BE2C (cell line): ENCODE data around the gene TMEM14A.

ENCODE experiments used
- DNase-seq: peaks from one replicate; pipeline ENCODE4 v3.0.0-alpha.2; 2020
- H3K27me3 ChIP-seq: fragments of 250-450 bp; sonication (Bioruptor Pico); 2 replicates; pipeline ENCODE4 v1.5.1; 2020; ENCODE audit warnings: mild to moderate bottlenecking
- H3K36me3 ChIP-seq: fragments of 250-450 bp; sonication (Bioruptor Pico); 2 replicates; pipeline ENCODE4 v1.5.1; 2020; ENCODE audit warnings: mild to moderate bottlenecking
- H3K4me1 ChIP-seq: fragments of 250-450 bp; sonication (Bioruptor Pico); 2 replicates; pipeline ENCODE4 v1.5.1; 2020
- H3K4me3 ChIP-seq: 2 replicates; pipeline ENCODE4 v1.5.1; 2011; ENCODE audit warnings: low read depth, low read length
- H3K9me3 ChIP-seq: fragments of 250-450 bp; sonication (Bioruptor Pico); 2 replicates; pipeline ENCODE4 v1.5.1; 2020
- CTCF ChIP-seq: IDR thresholded peaks from 2 replicates; pipeline ENCODE4 v1.5.1; 2012; ENCODE audit warnings: mild to moderate bottlenecking, low read depth, low read length

Gene TMEM14A

GRCh38 chr6:52734072-52734471 is 63.2 kb downstream of the TMEM14A start:
- TF ChIP-seq CTCF: no peak
- Histone ChIP-seq H3K4me3 (no peak overlapping the region), H3K9me3 (no peaks in the 10 kb centered on the region), H3K4me1 (no peaks in the 10 kb centered on the region), H3K27me3 (no peaks in the 10 kb centered on the region), H3K36me3 (no peaks in the 10 kb centered on the region)
- DNase-seq: no peak

- Histone ChIP-seq H3K9me3 (no peaks in the 10 kb centered on the region), H3K4me3 (no peak overlapping the region), H3K4me1 (no peaks in the 10 kb centered on the region), H3K36me3 (no peaks in the 10 kb centered on the region), H3K27me3 (no peaks in the 10 kb centered on the region)
- no peak for DNase-seq
- TF ChIP-seq CTCF: no peak
These were observed 64.2 kb downstream of the TMEM14A start for GRCh38 chr6:52735071-52735470.

- H3K27me3 ChIP-seq: no peaks in the 10 kb centered on the region
These were observed 65.2 kb downstream of the TMEM14A start for GRCh38 chr6:52736145-52736544.

More at GRCh38 chr6:52736145-52736544, 65.2 kb downstream of the TMEM14A start:
- no peaks in the 10 kb centered on the region for H3K36me3 ChIP-seq
- H3K4me1 ChIP-seq: no peaks in the 10 kb centered on the region
- no peak overlapping the region for H3K4me3 ChIP-seq
- H3K9me3 ChIP-seq: no peaks in the 10 kb centered on the region
- no peak for TF ChIP-seq CTCF
- DNase-seq: no peak
